Daoy (cell line): ENCODE results near the gene THSD4. TPM values are rescaled to one million over a fixed set of nuclear protein-coding genes. Genes with fewer than 3 reads are reported as not detected.
"Not testable (repeated sequence)": the region's sequence is repeated elsewhere in the genome, so short reads cannot be mapped to it uniquely, and the experiment has no call there.

Experiments
- DNase-seq: peaks from one replicate; pipeline ENCODE4 v3.0.0-alpha.2; 2015; ENCODE audit warnings: low read depth
- total RNA-seq: library from RNA; depleted of rRNA; stranded (reverse); fragments of >200 nt; shearing (Covaris generic); gene quantifications from 2 replicates; pipeline ENCODE4 v1.2.3, GENCODE V29; 2014

THSD4 gene
- total RNA-seq, 1 experiment from 2014 or later = 5.4 TPM

- no peak for DNase-seq
Measured at GRCh38 chr15:71713191-71713809, 598.0 kb downstream of the THSD4 start.

DNA sequence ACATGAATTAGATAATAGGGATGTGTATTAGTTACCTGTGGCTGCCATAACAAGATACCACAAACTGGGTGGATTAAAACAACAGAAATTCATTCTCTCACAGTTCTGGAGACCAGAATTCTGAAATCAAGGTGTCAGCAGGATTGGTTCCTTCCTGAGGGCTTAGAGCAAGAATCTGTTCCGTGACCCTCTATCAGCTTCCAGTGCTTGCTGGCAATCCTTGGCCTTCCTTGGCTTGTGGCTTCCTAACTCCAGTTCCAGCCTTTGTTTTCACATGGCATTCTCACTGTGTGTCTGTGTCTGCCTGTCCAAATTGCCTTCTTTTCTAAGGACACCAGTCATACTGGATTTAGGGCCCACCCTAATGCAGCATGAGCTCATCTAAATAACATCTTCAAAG lies 600.6 kb downstream of the THSD4 start:
- no peak for DNase-seq

- DNase-seq = no peak
Measured at GRCh38 chr15:71716990-71717389, 601.7 kb downstream of the THSD4 start.

- no peak for DNase-seq
Measured at GRCh38 chr15:71718116-71718910, 603.0 kb downstream of the THSD4 start.

DNA sequence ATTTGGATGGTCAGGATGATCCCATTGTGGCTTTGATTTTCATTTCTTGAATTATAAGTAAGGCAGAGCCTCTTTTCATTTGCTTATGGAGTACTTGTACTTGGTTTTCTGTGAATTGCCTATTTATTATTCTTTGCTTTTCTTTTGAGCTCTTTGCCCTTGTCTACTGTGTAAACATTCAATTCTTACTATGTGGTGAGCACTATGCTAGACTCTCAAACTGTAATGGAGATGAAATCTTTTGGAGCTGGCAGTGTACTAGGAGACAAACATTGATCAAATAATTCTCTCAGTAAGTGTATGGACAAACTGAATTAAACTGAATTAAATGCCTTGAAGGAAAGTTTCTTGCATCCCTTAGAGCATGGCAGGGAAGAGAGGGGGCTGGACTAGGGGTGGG lies 608.1 kb downstream of the THSD4 start:
- no peak for DNase-seq

GRCh38 chr15:71725207-71725955 lies 610.1 kb downstream of the THSD4 start:
- not testable (repeated sequence) for DNase-seq

GRCh38 chr15:71728881-71729280 lies 613.6 kb downstream of the THSD4 start:
- no peak for DNase-seq

GRCh38 chr15:71729319-71729718 lies 614.0 kb downstream of the THSD4 start:
- no peak for DNase-seq

DNA sequence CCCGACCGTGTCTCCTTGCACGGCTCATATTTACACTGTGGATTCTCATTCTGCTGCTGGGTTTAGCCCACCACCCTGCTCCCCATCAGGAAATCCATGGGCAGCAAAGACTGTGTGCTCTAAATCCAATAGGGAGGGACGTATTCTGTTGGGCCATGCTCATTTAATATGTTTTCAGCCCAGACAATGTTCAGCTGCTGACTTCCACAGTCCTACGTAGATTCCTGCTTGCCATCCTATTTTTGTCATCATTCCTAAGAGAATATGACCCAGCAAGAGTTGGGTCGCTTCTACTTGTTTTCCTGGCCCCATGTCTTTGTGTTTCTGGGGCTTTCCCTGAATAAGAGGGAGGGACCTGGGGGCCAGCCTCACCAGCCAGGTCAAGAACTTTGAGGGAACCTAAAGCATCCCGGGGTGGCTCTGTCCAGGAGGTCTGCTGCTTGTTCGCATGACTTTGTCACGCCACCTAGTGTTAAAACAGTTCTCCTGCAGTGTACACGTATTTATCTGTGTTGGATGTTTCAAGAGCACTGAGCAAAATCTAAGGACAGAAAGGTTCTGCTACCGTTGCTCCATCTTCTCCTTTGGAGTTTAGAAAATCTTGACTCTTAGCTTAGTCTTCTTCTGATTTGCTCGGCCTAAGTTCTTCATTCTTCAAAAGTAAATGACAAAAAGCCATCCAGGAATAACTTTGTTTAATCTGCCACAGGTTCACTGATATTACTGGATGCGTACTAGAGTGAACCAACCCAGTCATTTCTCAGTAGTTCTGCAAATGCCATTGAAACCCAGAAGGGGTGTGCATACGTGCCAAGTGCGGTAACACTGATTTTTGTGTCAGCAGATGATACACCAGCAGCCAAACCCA lies 615.2 kb downstream of the THSD4 start:
- peak; percentile 57 for DNase-seq

- no peak for DNase-seq
Measured at GRCh38 chr15:71732636-71733035, 617.4 kb downstream of the THSD4 start.

GRCh38 chr15:71733122-71733521 lies 617.9 kb downstream of the THSD4 start:
- DNase-seq = no peak

DNA sequence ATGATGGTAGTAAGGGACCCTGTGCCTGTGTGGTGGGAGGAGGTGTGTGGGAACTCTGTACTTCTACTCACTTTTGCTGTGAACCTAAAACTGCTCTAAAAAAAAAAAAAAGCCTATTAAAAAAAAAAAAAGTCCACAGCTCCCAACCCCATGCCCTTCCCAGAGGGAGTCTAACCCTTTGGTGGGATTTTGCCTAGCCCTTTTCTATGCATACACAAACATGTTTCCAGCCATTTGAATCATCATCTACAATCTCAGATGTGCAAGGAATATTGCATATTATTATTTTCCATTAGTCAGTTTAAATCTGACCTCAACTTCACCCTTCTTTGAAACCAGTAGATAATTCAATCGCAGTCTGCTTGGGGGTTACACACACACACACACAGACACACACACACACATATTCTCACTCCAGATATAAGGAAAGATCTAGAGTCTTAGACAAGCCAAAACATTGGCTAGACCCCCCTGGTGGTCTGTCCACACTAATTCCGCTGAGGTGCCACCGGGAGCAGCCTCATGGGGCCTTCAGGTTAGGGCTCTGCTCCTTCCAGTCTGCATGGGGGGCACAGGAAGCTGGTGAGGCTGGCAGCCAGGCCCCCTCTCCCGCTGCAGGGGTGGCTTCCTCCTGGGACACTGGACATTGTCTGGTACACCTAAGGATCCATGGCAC lies 619.6 kb downstream of the THSD4 start:
- DNase-seq = no peak

DNA sequence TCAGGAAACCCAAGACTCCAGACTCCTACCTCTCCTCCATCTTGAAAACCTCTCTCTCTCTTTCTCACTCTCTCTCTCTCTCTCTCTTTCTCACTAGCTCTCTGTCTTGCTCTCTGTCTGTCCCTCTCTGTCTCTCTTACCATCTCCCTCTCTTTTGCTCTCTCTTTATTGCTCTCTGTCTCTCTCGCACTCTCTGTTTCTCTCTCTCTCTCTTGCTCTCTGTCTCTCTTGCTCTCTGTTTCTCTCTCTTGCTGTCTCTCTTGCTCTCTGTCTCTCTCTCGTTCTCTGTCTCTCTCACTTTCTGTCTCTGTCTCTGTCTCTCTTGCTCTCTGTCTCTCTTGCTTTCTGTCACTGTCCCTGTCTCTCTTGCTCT lies 620.1 kb downstream of the THSD4 start:
- no peak for DNase-seq

GRCh38 chr15:71736286-71736947 lies 621.1 kb downstream of the THSD4 start:
- DNase-seq = no peak

DNA sequence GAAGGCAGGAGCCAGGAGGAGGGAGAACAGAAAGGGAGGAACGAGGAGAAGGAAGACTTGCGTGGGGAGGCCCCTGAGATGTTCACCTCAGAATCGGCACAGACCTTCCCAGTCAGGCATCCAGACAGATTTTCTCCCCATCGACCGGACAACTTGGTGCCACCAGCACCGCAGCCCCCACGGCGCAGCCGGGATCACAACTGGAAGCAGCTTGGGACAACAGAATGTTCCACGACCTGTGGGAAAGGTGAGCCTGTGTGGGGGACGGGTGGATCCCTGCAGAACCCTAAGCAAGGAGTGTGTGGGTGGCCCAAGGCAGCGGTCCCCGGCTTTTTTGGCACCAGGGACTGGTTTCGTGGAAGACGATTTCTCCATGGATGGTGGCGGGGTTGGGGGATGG lies 622.5 kb downstream of the THSD4 start:
- no peak for DNase-seq

- no peak for DNase-seq
Measured at GRCh38 chr15:71739355-71739754, 624.1 kb downstream of the THSD4 start.

GRCh38 chr15:71742964-71743363 lies 627.7 kb downstream of the THSD4 start:
- no peak for DNase-seq

GRCh38 chr15:71743861-71744382 lies 628.7 kb downstream of the THSD4 start:
- DNase-seq = peak; percentile 56

DNA sequence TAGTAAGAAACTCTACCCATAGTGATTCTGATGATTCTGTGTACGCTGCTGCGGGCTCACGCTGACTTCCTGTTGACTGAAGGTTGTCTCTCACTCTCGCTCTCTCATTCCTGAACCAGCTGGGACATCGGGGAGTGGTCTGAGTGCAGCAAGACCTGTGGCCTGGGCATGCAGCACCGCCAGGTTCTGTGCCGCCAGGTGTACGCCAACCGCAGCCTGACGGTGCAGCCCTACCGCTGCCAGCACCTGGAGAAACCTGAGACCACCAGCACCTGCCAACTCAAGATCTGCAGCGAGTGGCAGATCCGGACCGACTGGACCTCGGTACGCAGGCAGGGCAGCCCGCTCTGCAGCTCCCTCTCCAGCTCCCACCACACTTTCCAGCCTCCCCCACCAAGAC lies 631.4 kb downstream of the THSD4 start:
- DNase-seq = no peak
